Neutrophil (primary cell): Measurements from ENCODE around the gene STARD3NL.

Source experiments
- H3K27ac ChIP-seq: fragments of 200-600 bp; sonication (generic); 2 replicates; pipeline ENCODE4 v1.5.1; 2016; ENCODE audit warnings: mild to moderate bottlenecking, moderate library complexity
- H3K27me3 ChIP-seq: fragments of 200-600 bp; sonication (generic); 2 replicates; pipeline ENCODE4 v1.6.0; 2016; ENCODE audit warnings: mild to moderate bottlenecking
- H3K36me3 ChIP-seq: fragments of 200-600 bp; sonication (generic); 2 replicates; pipeline ENCODE4 v1.5.1; 2017
- H3K4me1 ChIP-seq, 2 experiments: fragments of 200-600 bp in 1 of 2; sonication (generic) in 1 of 2; 1 replicate in 1 of 2; 2 replicates in 1 of 2; pipeline versions ENCODE4 v1.5.1 to v1.6.1; 2013 to 2016; ENCODE audit warnings: low read depth in 1 of 2, low read length in 1 of 2, mild to moderate bottlenecking in 1 of 2, moderate library complexity in 1 of 2; ENCODE audit not compliant: control insufficient read depth in 1 of 2, insufficient read depth in 1 of 2
- H3K4me3 ChIP-seq, 2 experiments: fragments of 200-600 bp in 1 of 2; sonication (generic) in 1 of 2; 1 replicate in 1 of 2; 2 replicates in 1 of 2; pipeline ENCODE4 v1.5.1; 2013 to 2016; ENCODE audit warnings: low read depth in 1 of 2, low read length in 1 of 2, mild to moderate bottlenecking in 1 of 2, moderate library complexity in 1 of 2
- H3K9me3 ChIP-seq: fragments of 200-600 bp; sonication (generic); 2 replicates; pipeline ENCODE4 v1.5.1; 2016
- TF ChIP-seq, protein P1 (sequence below): fragments of 200-600 bp; sonication (generic); IDR thresholded peaks from 2 replicates; pipeline ENCODE4 v1.5.1; 2016; ENCODE audit warnings: antibody characterized with exemption

Gene STARD3NL

GRCh38 chr7:38142736-38143135 lies 35.3 kb upstream of the STARD3NL start:
- H3K27ac ChIP-seq, result no peak overlapping the region
- TF ChIP-seq, protein P1, sequence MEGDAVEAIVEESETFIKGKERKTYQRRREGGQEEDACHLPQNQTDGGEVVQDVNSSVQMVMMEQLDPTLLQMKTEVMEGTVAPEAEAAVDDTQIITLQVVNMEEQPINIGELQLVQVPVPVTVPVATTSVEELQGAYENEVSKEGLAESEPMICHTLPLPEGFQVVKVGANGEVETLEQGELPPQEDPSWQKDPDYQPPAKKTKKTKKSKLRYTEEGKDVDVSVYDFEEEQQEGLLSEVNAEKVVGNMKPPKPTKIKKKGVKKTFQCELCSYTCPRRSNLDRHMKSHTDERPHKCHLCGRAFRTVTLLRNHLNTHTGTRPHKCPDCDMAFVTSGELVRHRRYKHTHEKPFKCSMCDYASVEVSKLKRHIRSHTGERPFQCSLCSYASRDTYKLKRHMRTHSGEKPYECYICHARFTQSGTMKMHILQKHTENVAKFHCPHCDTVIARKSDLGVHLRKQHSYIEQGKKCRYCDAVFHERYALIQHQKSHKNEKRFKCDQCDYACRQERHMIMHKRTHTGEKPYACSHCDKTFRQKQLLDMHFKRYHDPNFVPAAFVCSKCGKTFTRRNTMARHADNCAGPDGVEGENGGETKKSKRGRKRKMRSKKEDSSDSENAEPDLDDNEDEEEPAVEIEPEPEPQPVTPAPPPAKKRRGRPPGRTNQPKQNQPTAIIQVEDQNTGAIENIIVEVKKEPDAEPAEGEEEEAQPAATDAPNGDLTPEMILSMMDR, result no peak

DNA sequence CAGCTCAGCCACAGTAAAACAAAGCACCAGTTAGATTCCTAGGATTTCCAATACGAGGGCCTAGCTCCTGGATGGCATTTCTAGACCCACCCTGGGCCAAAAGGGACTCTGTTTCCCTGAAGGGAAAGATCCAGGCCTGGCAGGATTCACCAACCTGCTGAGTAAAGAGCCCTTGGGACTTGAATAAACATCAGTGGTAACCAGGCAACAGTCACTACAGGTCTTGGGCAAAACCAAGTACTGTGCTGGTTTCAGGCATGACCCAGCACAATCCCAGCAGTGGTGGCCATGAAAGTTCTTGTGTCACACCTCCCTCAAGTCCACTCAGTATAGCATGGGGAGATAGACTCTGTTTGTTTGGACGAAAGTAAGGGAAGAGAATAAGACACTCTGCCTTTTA lies 31.0 kb upstream of the STARD3NL start:
- TF ChIP-seq, protein P1, result no peak

More at GRCh38 chr7:38142736-38143135, 35.3 kb upstream of the STARD3NL start:
- Histone ChIP-seq H3K27me3 (no peaks in the 10 kb centered on the region), H3K9me3 (no peaks in the 10 kb centered on the region), H3K36me3 (no peaks in the 10 kb centered on the region), H3K4me3 (no peak overlapping the region), H3K4me1 (no peaks in the 10 kb centered on the region)

DNA sequence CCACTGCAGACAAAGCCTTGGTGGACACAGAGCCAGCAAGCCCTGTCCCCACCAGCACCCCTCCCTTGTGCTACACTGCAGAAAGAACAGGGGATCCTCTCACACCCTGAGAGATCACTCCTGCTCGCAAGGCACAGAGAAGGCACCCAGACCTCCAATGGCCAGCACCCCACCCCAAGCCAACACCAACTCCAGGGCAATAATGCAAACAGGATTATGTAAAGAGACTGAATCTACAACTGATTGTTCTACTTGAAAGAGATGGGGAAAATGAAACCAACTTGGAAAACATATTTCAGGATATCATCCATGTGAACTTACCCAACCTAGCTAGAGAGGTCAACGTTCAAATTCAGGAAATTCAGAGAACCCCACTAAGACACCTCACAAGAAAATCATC lies 26.5 kb upstream of the STARD3NL start:
- Histone ChIP-seq H3K27me3 (no peaks in the 10 kb centered on the region), H3K4me1 (no peaks in the 10 kb centered on the region)

More for the DNA sequence above, 31.0 kb upstream of the STARD3NL start:
- Histone ChIP-seq H3K27me3 (no peaks in the 10 kb centered on the region), H3K4me3 (no peak overlapping the region), H3K9me3 (no peaks in the 10 kb centered on the region), H3K27ac (no peak overlapping the region), H3K36me3 (no peaks in the 10 kb centered on the region), H3K4me1 (no peaks in the 10 kb centered on the region)

DNA sequence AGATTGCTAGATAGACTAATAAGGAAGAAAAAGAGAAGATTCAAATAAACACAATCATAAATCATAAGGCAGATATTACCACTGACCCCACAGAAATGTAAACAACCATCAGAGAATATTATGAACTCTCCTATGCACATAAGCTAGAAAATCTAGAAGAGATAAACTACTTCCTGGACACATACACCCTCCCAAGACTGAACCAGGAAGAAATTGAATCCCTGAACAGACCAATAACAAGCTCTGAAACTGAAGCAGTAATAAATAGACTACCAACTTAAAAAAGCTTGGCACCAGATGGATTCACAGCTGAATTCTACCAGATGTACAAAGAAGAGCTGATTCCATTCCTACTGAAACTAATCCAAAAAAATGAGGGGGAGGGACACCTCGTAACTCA lies 24.5 kb upstream of the STARD3NL start:
- no peaks in the 10 kb centered on the region for H3K9me3 ChIP-seq
- TF ChIP-seq, protein P1, result no peak

More for the DNA sequence above, 26.5 kb upstream of the STARD3NL start:
- Histone ChIP-seq H3K36me3 (no peaks in the 10 kb centered on the region), H3K27ac (no peak overlapping the region), H3K4me3 (no peak overlapping the region), H3K9me3 (no peaks in the 10 kb centered on the region)
- TF ChIP-seq, protein P1, result no peak

GRCh38 chr7:38154278-38154677 lies 23.8 kb upstream of the STARD3NL start:
- no peaks in the 10 kb centered on the region for H3K4me1 ChIP-seq
- TF ChIP-seq, protein P1, result no peak
- no peaks in the 10 kb centered on the region for H3K36me3 ChIP-seq
- no peak overlapping the region for H3K27ac ChIP-seq
- no peaks in the 10 kb centered on the region for H3K9me3 ChIP-seq
- H3K27me3 ChIP-seq, result no peaks in the 10 kb centered on the region
- no peak overlapping the region for H3K4me3 ChIP-seq

More for the DNA sequence above, 24.5 kb upstream of the STARD3NL start:
- no peak overlapping the region for H3K27ac ChIP-seq
- H3K36me3 ChIP-seq, result no peaks in the 10 kb centered on the region
- H3K27me3 ChIP-seq, result no peaks in the 10 kb centered on the region
- H3K4me3 ChIP-seq, result no peak overlapping the region
- no peaks in the 10 kb centered on the region for H3K4me1 ChIP-seq
